ENCODE results near the gene RIPOR3.

Gene RIPOR3, protein sequence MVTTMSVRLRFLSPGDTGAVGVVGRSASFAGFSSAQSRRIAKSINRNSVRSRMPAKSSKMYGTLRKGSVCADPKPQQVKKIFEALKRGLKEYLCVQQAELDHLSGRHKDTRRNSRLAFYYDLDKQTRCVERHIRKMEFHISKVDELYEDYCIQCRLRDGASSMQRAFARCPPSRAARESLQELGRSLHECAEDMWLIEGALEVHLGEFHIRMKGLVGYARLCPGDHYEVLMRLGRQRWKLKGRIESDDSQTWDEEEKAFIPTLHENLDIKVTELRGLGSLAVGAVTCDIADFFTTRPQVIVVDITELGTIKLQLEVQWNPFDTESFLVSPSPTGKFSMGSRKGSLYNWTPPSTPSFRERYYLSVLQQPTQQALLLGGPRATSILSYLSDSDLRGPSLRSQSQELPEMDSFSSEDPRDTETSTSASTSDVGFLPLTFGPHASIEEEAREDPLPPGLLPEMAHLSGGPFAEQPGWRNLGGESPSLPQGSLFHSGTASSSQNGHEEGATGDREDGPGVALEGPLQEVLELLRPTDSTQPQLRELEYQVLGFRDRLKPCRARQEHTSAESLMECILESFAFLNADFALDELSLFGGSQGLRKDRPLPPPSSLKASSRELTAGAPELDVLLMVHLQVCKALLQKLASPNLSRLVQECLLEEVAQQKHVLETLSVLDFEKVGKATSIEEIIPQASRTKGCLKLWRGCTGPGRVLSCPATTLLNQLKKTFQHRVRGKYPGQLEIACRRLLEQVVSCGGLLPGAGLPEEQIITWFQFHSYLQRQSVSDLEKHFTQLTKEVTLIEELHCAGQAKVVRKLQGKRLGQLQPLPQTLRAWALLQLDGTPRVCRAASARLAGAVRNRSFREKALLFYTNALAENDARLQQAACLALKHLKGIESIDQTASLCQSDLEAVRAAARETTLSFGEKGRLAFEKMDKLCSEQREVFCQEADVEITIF

DNA sequence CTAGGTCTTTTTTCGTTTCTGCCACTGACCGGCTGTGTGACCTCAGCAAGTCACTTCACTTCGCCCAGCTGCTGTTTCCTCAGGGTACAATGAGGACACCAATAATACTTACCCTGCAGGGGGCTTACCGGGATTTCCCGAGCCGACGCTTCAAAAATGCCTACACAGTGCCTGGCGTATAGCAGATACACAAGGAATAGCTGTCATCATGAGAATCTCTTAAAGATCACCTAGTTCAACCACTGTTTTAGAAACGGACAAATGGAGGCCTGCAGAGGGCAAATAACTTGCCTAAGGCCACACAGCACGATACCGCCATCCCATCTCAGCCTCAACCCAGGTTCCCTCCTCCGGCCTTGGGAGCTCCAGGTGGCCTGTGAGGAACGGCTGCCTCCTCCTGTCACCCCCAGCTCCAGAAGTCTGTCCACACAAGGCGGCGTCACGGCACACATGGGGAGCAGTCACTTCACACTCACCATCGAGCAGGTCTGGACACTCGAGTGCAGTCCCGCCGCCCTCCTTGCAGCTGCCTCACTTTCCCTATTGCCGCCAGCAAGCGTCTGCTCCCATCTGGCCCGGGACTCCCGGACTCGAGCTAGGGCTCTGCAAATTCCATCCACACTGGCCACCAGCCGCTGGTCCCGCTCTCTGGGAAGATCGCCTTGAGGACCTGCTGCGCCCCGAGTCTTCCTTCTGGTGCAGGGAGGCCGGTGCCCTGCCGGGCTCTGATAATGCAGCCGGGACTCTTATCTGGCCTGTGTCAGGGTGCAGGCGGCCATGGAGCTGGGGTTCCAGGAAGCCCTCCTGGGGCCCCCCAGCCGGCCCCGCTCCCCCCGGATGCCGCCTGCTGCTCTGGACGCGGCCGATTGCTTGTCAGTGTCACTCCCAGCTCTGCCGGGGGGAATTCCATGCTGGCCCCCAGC, at the start of gene RIPOR3:
Gene RIPOR3 (minus strand): TSS at position 893 of the 923 bp plus-strand sequence. CDS start 414 bp downstream, at position 479.
- DNase-seq (ENCODE audit: low spot score), result no peak

GRCh38 chr20:50737352-50737751, 46.0 kb upstream of the RIPOR3 start:
- DNase-seq (ENCODE audit: low spot score), result no peak

DNA sequence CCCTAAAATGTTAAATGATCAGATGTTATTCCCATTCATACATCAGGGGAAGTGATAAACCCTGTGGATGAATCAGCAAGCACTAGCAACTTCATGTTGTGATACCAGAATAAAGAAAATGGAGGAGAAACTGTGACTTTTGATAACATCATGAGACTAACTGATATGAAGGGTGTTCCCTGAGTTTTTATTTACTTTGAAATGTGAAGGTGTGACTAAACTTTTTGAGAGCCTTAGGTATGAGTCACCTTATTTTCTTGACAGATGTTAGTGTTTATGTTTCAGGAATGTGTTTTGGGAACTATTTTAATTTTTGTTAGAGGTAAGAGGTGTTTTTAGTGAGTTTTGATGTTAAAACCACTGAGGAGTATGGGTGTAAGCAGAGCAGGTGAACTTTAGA, 44.5 kb upstream of the RIPOR3 start:
- no peak for DNase-seq (ENCODE audit: low spot score)

GRCh38 chr20:50734730-50735679, 43.7 kb upstream of the RIPOR3 start:
- no peak for DNase-seq (ENCODE audit: low spot score)

GRCh38 chr20:50733644-50734349, 42.5 kb upstream of the RIPOR3 start:
- DNase-seq (ENCODE audit: low spot score), result no peak

GRCh38 chr20:50731930-50732690, 40.8 kb upstream of the RIPOR3 start:
- no peak for DNase-seq (ENCODE audit: low spot score)

GRCh38 chr20:50731055-50731929, 40.0 kb upstream of the RIPOR3 start, which contains the start of gene PARD6B:
TSS of gene PARD6B (plus strand) at chr20:50731580. CDS start at chr20:50731787, 207 bp downstream.
- DNase-seq (ENCODE audit: low spot score), result peak; percentile 95

- DNase-seq (ENCODE audit: low spot score), result no peak
Measured at GRCh38 chr20:50730765-50731054, 39.4 kb upstream of the RIPOR3 start.

GRCh38 chr20:50729901-50730764, 38.8 kb upstream of the RIPOR3 start:
- DNase-seq (ENCODE audit: low spot score), result no peak

GRCh38 chr20:50728981-50729874, 37.9 kb upstream of the RIPOR3 start:
- no peak for DNase-seq (ENCODE audit: low spot score)

GRCh38 chr20:50728486-50728980, 37.2 kb upstream of the RIPOR3 start:
- DNase-seq (ENCODE audit: low spot score), result no peak

DNA sequence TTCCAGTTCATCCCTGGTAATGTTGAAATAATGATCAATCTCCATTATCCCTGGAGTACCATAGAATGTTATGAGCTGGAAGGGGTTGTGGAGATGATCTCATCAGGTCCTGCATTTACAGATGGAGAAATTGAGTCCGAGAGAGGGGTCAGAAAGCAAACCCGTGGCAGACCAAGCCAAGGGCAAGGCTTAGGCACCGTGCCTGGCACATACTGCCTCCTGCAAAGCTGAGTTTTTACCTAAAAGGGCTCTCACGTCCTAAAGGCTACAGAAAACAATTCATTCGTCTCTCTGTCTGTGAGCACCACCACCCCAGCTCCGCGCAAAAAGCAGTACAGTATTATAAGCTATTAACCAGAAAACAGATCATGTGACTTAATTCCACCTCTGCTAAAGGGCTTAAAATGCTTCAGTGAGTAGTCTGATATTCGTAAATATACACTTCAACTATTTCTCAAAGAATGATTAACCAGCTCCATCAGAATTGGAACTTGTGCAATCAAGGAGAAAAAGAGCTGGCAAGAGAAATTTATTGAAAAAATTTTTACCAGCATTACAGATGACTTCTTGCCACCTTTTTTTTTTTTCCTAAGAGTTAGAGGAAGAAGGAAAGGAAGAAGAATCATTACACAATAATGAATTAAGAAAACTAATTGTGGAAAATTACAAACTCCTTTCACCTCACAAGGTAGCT, 36.6 kb upstream of the RIPOR3 start:
- no peak for DNase-seq (ENCODE audit: low spot score)

DNA sequence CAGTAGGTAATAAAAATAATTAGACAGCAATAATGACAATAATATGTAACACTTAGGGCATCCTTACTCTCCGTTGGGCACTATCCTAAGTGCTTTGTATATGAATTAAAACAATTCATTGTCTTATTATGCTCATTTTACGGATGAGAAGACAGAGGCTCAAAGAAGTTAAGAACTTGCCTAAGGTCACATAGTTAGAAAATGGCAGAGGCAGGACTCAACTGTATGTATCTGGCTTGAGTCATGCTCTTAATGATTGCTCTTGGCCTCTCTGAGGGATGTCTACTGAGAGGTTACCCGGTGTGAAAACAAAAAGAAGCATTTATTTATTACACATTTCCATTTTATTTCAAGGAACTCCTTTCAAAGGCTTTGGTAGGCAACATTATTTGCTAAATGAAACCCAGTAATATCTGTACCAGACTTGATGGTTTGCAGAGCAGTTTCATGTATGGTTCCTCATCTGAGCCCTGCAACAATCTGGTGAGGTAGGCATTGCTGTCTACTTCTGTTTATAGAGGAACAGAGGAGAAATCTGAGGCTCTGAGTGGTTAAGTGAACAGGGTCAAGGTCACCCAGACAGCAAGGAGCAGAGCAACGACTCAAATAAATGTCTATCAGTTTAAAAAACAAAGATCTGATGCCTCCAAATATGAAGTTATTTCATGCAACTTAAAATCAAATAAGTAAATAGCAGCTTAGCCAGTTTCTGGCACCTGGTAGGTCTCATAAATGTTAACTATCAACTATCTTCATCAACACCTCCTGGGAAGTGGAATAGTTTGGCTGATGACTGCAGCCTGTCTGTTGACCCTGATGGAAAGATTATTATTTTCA, 35.8 kb upstream of the RIPOR3 start:
- DNase-seq (ENCODE audit: low spot score), result no peak

DNA sequence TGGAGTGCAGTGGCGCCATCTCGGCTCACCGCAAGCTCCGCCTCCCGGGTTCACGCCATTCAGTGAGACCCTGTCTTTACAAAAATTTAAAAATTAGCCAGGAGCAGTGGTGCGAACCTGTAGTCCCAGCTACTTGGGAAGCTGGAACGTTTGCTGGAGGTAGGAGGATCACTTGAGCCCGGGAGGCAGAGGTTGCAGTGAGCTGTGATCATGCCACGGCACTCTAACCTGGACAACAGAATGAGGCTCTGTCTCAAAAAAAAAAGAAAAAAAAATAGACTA, 34.3 kb upstream of the RIPOR3 start:
- no peak for DNase-seq (ENCODE audit: low spot score)

All from putamen (tissue), 1 donor.